Measurements from ENCODE around the gene KRT4.
"Not testable (repeated sequence)": the region's sequence is repeated elsewhere in the genome, so short reads cannot be mapped to it uniquely, and the experiment has no call there.

The KRT4 gene

GRCh38 chr12:52774629-52775250 lies 39.2 kb downstream of the KRT4 start:
- DNase-seq (ENCODE audit: low read depth in 2 of 2): no peak

GRCh38 chr12:52772772-52773171 lies 41.1 kb downstream of the KRT4 start:
- no peak for DNase-seq (ENCODE audit: low read depth in 2 of 2)

- DNase-seq (ENCODE audit: low read depth in 2 of 2): no peak
These were observed 41.7 kb downstream of the KRT4 start for GRCh38 chr12:52772188-52772587.

DNA sequence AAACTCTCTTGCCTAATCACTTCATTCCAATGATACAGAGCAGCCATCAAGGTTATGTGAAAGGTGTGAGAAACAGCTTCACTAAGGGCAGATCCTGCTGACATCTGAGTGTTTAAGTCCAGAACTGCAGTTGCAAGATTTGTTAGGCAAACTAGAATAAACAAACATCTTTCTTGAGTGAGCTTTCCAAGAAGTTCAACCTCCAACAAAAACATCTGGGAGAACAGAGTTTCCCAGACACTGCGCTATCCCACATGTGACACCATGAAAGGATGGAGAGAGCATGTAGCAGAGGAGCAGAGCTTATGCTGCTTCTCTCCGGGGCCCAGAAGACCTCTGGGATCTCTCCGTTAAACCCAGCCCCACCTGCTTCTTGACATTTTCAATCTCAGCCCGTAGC lies 42.4 kb downstream of the KRT4 start:
- DNase-seq (ENCODE audit: low read depth in 2 of 2): no peak

DNA sequence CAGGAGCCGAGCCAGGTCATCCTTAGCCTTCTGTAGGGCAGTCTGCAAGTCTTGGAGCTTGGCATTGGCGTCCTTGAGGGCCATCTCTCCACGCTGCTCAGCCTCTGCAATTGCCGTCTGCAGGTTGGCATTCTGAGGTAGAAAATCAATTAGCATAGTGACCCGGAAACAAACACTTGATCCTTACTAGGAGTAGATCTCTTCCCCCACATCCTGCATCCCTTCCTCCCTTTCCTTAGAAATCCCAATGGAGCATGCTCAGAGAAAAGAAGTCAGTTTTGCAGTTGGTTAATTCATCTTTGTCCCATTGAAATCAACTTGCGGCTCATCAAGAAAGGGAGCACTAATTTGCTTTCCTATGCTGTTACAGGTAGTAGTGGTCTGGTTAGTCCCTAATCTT lies 42.8 kb downstream of the KRT4 start:
- no peak for DNase-seq (ENCODE audit: low read depth in 2 of 2)

- no peak for DNase-seq (ENCODE audit: low read depth in 2 of 2)
These were observed 44.0 kb downstream of the KRT4 start for GRCh38 chr12:52769946-52770345.

DNA sequence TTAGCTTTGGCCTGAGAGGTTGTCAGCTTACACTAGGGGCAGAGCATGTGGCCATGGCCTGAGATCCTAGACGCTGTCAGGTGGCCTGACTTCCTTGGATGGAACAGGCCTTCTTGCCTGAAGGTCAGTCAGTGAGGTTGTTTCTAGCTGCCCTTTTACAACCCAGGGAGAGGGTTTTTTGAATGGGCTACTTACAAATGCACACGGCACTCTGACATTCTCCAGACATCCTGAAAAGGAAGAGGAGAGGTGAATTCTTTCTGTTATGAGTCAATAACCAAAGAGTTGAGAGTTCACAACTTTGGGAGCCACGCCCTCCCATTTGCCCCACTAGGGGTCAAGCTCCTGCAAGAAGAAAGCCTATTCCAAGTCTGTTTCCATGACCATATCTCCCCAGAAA lies 44.6 kb downstream of the KRT4 start:
- no peak for DNase-seq (ENCODE audit: low read depth in 2 of 2)

DNA sequence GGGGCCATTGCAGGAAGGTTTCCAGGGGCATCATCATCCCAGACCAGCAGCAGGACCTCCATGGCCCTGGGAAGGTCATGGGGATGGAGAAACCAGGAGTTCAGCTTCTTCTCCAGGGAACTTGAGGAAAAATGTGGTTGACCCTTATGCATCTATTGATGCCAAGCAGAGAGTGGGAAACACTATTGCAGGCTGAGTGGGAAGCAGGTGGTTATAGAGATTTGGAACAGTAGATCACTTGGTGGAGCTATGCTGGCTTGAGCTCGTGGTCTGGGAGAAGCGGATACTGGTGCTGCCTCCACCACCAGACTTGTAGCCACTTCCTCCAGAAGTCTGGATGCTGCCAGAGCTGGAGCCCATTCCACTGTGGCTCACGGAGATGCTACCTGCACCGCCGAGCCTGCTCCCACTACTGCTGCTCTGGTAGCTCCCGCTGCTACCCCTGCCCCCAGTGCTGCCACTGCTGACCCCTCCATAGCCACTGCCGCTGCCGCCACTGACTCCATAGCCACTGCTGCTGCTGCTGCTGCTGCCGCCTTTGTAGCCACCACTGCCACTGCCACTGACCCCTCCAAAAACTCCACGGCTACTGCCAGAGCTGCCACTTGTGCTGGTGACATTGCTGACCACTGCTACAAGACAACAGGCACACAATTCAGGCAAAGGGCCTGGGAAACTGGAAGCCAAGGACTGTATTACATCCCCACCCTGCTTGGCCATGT lies 45.3 kb downstream of the KRT4 start:
- no peak for DNase-seq (ENCODE audit: low read depth in 2 of 2)

- DNase-seq (ENCODE audit: low read depth in 2 of 2): no peak
These were observed 46.5 kb downstream of the KRT4 start for GRCh38 chr12:52767427-52767826.

- DNase-seq (ENCODE audit: low read depth in 2 of 2): no peak
These were observed 46.9 kb downstream of the KRT4 start for GRCh38 chr12:52767020-52767379.

DNA sequence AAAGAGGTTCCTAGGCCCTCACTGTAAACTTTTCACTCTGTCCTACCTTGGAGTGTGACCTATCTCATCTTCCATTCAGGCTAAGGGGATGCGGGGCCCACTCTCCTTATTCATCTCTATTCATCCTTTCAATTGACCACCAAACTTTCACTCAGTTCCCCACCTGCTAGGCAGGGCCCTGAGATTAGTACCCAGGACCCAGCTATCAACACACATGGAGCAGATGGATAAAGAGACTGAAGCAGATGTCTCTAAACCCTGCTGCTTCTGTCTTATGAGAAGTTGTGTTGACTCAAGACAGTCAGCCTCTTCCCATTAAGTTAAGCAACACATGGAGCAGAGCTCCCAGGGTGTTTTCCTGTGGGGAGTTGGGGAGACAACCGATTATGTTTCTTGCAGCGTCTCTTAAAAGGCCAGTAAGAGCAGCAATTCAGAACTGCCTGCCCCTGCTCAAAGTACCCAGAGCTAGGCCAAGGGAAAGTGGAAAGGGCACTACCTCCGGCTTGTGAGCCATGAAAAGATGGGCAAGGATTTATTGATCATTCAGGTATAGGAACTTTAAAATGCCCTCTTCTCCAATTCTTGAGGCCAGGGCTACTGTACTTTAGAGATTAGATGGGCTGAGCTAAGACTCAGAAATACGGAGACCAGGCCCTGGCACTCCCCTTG lies 47.4 kb downstream of the KRT4 start:
- no peak for DNase-seq (ENCODE audit: low read depth in 2 of 2)

DNA sequence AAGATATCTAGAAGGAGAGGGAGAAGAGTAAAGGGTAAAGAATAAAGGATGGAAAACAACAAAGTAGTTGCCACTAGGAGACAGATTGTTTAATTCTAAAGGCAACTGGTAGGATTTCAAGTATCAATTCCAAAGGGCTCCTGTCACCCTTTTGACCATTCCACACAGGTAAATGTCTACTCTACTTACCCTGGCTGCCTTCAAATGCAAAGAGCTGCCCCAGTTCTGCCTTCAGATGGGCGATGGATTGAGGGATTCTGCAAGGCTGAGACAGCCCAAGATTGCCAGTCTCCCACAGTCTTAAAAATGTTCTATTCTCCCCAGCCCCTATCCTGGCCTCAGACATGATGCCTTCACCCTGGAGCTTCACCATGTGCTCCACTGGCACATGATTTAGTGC lies 48.2 kb downstream of the KRT4 start:
- DNase-seq (ENCODE audit: low read depth in 2 of 2): no peak

DNA sequence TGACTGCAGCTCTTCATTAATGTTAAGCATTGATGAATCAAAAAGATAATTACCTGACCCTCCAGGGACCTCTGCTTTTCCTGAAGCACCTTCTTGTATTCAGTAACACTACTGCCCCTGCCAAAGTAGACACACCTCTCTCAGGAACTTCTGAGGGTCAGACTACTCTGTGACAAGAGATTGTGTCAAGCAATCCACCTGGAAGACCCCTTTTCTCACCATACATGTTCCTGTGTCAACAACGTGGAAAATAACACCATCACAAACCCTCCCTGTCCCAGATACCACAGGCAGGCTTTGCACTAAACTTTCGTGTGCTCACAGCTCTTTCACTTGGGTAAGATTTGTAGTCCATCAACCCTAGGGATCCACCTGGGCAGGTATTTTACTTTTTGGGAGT lies 49.9 kb downstream of the KRT4 start:
- no peak for DNase-seq (ENCODE audit: low read depth in 2 of 2)

DNA sequence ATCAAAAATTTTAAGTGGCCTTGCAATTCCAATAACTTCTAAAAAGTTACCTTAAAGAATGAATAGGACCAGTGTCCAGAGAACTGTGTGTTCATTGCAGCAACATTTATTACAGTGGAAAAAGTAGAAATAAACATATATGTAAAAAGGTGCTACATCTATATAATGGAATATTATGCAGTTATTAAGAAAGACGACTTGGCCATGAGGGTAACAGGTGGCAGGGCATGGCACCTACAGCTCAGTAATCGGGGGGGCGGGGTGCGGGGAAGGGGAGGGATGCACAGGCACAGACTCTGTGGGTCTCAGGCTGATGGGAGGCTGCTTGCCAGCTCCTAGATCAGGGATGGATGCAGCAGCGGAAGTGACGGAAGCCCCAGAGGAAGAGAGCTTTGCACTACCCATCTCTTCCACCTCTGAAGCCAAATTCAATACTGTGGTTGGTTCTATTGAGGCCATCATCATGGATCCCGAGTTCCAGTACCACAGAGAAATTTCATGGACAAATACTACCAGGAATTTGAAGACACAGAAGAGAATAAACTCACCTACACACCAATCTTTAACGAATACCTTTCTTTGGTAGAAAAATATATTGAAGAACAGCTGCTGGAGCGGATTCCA lies 50.8 kb downstream of the KRT4 start:
- no peak for DNase-seq (ENCODE audit: low read depth in 2 of 2)

DNA sequence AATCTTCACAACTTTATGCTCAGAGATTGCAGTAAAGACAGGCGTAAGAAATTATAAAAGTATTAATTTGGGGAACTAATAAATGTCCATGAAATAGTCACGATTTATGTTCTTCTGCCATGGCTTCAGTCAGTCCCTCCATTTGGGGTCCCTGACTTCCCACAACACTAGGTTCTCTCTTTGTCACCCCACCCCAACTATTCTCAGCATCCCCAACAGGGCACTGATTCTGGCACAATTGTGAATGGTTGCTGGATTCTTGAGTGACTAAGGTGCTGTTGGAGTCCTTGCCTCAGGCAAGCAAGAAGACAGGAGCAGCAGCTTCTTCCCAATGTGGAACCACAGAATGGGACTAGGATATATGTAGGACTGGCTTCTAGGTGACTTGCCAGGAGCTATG lies 52.1 kb downstream of the KRT4 start:
- no peak for DNase-seq (ENCODE audit: low read depth in 2 of 2)

DNA sequence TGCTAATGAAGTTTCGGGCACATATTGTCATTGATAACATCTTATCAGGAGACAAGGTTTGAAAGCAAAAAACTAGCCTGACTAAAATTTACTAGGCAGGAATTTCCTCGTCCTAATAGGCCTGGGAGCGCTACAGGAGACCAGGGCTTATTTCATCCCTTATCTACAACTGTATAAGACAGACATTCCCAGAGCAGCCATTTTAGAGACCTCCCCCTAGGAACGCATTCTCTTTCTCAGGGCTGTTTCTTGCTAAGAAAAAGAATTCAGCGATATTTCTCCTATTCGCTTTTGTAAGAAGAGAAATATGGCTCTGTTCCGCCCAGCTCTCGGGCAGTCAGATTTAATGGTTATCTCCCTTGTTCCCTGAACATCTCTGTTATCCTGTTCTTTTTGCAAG lies 52.7 kb downstream of the KRT4 start:
- DNase-seq (ENCODE audit: low read depth in 2 of 2): not testable (repeated sequence)

GRCh38 chr12:52760623-52761022 lies 53.3 kb downstream of the KRT4 start:
- DNase-seq (ENCODE audit: low read depth in 2 of 2): no peak

DNA sequence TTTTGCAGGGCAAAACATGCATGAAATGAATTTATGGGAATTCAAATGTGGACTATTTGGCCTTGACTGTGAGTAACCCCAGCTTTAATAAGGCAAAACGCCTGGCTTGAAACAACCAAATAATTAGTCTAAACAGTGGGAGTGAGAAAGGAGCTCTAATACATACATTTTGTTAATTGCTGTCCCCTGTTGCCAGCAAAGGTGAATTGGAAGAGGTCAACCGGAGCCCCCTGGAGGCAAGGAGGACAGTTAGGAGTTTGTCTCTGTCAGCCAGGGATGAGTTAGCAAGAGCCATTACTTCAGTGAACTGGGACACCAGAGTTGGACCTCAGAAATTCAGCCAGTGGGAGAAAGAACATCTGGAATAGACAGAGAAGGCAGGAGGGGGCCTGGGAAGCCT lies 54.2 kb downstream of the KRT4 start:
- DNase-seq (ENCODE audit: low read depth in 2 of 2): no peak

GRCh38 chr12:52759218-52759617 lies 54.7 kb downstream of the KRT4 start:
- no peak for DNase-seq (ENCODE audit: low read depth in 2 of 2)

DNA sequence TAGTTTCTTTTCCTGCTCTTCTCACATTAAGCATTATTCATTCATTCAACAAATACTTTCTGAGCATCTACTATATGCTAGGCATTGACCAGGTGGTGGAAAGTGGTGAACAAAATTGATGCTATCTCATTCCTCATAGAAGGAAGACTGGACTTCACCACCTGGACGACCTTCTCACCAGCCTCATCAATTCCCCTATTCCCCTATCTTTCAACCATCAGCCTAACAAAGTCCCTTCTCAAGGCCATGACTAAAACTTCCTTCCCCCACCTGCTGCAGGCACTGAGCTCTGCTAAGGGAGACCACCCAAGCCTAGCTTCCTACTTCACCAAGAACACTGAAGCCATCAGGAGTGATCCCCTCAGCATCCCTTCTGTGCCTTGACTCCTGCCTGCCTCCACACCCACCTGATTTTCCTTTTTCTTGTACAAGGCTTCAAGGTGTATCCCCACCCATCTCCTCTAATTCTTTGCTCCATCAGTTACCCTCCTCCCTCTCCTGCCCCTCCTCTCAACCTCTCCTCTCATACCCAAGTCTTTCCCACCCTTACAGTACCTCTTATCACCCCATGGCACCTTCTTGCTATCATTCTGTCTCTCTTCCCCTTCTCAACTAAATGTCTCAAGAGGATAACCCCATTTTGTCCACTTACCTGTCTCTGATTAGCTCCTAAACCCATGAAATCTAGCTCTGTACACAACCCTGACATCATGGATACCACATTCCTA lies 56.3 kb downstream of the KRT4 start:
- no peak for DNase-seq (ENCODE audit: low read depth in 2 of 2)
